Left renal cortex interstitium (tissue), 4 donors: Measurements from ENCODE around the gene SMYD3. TPM values are rescaled to one million over a fixed set of nuclear protein-coding genes. Genes with fewer than 3 reads are reported as not detected.

Experiments used
- DNase-seq, 4 donors: peaks; one replicate each; pipeline ENCODE4 v3.0.0-alpha.2; 2013; ENCODE audit warnings: low read depth in 4 of 4, low spot score in 2 of 4, missing footprints in 1 of 4
- polyA plus RNA-seq, 4 donors: library from polyadenylated mRNA; unstranded; fragments of 120-200 nt; gene quantifications; one replicate each; pipeline ENCODE4 v1.2.1, GENCODE V29; 2013; ENCODE audit not compliant: insufficient read length in 4 of 4

The SMYD3 gene
- polyA plus RNA-seq, 4 donors, result 23.8 to 31.7 (median 27.7) TPM

DNA sequence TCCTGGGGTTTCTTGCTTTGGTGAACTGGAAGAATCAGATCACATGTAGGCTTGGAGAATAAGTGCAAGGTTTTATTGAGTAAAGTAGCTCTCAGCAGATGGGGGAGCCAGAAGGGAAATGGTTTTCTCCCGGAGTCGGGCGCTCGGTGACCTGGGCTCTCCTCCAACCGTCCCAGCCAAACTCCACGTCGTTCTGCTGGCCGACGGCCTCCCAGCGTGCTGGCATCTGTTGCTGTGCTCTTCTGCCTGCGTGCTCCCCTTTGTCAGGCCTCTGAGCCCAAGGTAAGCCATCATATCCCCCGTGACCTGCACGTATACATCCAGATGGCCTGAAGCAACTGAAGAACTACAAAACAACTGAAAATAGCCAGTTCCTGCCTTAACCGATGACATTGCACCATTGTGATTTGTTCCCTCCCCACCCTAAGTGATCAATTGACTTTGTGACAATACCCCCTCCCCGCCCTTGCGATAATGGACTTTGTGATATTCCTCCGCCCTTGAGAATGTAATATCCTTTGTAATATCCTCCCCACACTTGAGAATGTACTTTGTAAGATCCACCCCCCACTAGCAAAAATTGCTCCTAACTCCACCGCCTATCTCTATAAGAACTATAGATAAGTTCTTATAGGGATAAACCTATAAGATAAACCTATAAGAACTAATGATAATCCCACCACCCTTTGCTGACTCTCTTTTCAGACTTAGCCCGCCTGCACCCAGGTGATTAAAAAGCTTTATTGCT, 88.3 kb downstream of the SMYD3 start:
- DNase-seq, result no peak

DNA sequence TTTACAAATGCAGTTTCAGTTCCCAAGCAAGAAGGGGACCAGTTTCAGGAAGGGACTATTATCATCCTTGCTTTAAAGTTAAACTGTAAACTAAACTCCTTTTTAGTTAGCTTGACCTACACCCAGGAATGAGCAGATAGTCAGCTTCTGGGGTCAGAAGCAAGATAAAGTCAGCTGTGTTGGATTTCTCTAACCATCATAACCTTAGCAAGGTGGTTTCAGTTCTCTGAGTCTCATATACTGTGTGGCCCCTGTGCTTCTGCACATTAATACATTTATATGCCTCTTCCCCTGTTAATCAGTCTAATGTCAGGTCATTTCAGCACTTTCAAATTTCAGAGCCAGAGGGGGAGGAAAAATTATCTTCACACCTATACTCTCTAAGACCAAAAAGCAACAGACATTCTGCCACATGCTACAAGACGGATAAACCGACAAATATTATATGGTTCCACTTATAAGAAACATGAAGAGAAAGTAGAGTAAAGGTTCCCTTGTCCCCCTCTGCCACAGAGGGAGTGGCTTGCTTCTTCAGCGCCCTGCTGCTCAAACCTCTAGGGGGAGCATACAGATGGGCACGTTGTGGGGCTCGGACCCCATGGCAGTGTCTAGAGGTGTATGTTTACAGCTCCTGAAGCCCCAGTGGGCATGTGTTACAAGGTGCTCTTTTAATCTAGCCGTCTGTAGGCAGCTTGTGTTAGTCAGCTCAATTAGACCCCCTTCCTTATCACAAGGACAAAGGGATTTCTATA, 89.1 kb downstream of the SMYD3 start:
- no peak for DNase-seq

DNA sequence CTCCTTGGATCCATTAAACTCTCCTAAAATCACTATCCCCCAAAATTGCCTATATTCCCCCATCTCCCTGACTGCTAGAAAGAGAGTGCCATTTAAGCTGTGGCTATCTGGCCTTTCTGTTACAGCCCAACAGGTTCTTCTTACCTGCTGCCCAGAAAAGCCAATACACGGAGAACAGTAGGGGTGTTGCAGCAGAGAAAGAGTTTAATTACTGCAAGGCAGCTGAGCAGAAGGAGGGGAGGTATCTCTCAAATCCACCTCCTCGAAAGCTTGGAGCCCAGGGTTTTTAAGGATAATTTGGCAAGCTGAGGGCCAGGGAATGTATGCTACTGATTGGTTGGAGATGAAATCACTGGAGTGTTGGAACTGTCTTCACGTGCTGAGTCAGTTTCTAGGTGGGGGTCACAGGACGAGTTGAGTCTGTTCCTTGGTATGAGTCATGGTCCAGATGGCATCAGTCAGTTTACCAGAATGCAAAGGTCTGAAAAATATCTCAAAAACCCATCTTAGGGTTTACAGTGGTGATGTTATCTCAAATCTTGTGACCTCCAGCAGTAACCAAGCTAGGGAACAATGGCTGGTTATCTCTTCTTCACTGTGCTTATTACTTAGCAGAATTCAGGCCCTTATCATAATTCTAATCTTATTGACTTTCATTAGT, 89.8 kb downstream of the SMYD3 start:
- no peak for DNase-seq

DNA sequence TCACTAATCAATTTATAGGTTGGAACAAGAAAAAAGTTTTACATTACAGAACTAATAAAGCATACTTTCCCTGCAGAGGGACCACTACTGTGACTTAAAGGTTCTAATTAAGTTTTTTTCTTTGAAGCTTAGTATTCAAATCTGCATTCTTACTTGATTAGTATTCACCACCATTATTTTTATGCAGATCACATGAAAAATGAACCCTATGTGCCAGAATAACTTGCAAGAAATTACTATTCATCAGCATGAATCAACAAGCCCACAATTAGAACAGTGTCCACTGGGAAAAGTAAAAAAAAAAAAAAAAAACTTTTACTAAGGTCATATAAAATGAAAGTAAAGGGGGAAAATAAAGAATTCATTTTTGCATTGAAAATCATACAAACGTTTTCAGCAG, 90.8 kb downstream of the SMYD3 start:
- no peak for DNase-seq

GRCh38 chr1:246415028-246415427, 92.1 kb downstream of the SMYD3 start:
- DNase-seq, result no peak

GRCh38 chr1:246413430-246413829, 93.6 kb downstream of the SMYD3 start:
- DNase-seq, result no peak

DNA sequence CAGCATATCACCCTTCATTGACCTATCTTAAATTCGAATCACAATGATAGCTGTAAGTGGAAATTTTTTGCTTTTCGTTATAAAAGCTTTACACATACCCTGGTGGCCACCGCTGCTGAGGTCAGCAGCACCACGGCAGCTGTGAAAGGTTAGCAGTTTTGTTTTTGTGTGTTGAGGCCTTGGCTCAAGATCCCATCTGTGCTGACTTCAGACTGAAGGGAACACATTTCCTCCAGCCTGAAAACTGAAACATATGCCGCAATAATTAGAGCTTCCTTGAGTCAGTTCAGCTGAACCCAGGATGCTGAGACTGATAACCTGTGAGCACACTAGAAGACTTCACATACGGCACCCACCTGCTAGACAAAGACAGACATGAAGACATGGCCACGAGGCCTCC, 103.0 kb downstream of the SMYD3 start:
- DNase-seq, result no peak

DNA sequence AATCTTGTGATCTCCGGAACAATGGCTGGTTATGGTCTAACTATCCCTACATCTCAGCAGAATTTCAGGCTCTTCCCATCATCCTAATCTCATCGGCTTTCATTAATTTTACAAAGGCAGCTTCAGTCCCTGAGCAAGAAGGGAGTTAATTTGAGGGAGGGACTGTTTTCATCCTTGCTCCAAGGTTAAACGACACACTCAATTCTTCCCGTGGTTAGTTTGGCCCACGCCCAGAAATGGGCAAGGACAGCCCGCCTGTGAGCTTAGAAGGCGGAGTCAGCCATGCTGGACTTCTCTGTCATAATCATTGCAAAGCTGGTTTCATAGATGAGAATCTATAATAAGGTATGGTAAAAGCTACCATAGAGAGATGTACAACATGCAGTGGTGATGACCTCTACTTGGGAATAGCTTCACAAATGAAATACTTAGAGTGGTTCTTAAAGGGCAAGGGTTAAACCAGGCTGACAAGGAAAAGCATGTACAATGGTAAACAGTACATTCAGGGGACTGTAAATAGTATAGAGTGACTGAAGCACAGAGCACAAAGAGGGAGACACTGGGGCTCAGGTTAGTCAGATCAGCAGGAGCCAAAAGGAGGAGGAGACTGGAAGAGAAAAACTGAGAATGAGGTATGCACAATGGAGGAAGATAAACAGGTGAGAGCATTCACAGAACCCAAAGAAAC, 108.8 kb downstream of the SMYD3 start:
- DNase-seq, result no peak

DNA sequence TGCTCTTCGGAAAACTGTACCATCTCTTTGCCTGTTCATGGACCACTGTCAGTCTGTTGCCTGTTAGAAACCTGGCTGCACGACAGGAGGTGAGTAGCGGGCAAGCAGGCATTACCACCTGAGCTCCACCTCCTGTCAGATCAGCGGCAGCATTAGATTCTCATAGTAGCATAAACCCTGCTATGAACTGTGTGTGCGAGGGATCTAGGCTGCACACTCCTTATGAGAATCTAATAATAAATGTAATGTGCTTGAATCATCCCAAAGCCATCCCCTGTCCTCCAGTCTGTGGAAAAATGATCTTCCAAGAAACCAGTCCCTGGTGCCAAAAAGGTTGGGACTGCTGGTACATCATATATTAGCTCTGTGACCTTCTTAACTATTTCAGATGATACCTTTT, 110.0 kb downstream of the SMYD3 start:
- DNase-seq, result no peak

DNA sequence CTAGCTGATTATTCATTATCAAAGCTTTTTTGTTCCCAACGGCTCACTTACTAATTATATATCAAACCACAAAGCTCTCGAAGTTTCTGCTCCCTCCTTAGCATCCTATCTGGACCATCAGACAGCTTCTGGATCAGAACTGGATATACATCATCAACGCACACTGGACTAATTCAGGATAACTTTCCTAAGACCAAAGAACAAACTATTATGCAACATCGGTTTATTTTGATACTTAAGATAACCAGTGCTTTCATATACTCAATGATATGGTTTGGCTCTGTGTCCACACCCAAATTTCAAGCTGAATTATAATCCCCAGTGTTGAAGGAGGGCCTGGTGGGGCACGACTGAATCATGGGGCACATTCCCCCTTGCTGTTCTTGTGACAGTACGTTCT, 110.8 kb downstream of the SMYD3 start:
- no peak for DNase-seq

DNA sequence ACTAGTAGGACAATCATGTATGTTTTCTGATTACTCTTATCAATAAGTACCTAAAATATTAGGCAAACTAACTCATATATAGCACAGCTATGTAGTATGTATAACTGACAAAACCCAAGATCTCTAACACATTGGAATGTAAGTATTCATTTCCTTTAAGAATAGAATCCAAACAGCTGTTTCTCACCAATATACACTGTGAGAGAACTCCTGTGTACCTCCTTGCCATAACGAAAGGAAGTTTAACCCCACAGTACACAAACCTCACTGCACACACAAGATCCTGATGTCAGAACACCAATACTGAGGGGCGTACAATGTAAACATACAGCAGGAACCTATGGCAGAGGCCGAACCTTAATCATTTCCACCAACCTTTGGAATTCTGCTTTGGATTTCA, 113.0 kb downstream of the SMYD3 start:
- DNase-seq, result no peak

- DNase-seq, result no peak
Observed at GRCh38 chr1:246390855-246391254, 116.2 kb downstream of the SMYD3 start.

GRCh38 chr1:246384616-246385015, 122.5 kb downstream of the SMYD3 start:
- no peak for DNase-seq

DNA sequence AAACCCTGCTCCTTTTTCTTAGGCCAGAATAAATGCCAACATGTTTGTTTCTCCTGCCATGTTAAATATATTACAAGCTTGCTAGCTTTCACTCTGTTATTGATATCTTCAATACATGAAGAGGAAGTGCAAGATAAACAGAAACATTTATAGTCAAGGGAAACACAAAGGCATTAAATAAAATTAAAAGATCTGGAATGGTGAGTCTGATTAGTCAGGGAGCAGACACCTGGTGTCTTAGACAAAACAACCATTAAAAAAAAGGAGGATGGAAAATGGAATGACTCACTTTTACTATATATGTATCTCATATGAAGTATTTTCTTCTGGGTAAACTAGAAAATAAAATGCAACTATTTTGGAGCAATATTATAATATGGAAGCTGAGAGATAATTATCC, 123.3 kb downstream of the SMYD3 start:
- DNase-seq, result no peak

DNA sequence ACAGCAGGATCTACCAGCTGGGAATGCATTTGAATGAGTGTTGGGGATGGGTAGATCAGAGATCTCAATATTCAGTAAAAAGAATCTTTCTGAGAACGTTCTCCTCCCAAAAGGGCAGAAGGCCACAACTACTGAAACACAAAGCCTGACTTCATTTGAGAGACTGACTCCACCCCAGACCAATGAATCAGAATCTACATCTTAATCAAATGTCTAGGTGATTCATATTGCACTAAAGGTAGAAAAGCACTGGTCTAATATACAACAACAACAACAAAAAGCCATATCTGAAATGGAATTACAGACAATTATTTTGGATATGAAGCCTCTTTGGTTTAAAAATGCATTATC, 123.9 kb downstream of the SMYD3 start:
- DNase-seq, result no peak

DNA sequence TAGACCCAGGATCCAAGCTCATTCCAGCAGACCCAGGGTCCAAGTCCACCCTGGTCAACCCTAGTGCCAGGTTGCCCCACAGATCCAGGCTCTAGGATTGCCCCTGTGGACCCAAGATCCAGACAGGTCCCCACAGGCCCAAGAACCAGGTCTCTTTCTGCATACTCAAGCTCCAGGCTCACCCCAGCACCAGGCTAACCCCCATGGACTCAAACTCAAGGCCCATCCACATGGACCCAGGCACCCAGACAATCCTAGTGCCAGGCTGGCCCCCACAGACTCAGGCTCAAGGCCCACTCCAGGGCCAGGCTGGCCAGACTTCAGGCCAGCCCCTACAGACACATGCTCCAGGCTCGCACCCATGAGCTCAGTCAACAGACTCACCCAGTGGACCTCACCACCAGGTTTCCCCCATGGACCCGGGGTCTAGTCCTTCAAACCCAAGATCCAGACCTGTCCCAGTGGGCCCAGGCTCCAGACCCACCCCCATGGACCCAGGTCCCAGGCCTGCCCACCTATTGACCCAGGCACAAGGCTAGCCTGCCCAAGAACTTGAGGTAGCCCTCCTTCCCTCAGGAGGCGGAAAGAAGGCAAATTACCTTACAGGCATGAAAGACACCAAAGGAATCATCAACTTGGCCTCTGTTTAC, 124.4 kb downstream of the SMYD3 start:
- DNase-seq, result no peak

DNA sequence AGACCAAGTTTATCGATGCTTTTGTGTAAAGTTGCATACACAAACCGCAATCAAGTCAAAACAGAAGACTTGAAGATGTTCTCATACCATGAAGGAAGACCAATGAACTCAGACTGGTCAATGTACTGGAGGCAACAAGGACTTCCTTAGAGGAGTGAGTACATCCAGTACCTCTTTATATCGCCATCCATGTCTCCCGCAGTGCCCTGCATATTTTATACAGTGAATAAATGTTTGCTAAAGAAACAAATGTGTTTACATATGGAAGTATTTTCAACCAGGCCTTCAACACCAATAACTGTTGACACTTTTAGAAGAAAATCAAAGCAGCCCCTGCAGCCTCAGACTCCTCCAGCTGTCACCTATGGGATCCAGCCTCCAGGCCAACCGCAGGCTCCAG, 125.6 kb downstream of the SMYD3 start:
- DNase-seq, result no peak

DNA sequence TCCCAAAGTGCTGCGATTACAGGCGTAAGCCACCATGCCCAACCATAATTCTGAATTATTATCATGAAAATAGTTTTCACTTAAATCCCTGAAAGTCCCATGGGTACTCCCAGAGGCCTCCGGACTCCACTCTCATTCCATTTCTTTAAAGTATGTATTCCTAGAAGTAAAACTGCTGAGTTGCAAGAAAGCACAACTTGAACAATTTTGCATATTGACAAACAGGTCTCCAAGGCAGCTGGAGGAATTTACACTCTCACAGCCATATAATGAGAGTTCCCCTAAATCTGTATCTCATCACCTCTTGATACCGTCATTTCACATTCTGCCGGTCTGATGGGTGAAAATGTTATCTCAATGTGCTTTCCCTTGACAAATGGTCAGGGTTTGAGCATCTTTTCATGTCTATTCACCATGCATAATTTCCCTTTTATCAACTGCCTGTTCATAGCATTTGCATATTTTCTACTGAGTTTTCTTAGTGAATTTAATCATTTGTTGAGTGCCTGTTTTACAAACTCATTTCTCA, 129.4 kb downstream of the SMYD3 start:
- no peak for DNase-seq

- DNase-seq, result no peak
Observed at GRCh38 chr1:246373828-246374569, 133.1 kb downstream of the SMYD3 start.

- peak in 1 of 4 donors; percentile 7 for DNase-seq
Observed at GRCh38 chr1:246372559-246372958, 134.5 kb downstream of the SMYD3 start.
